IMR-90 (cell line): ENCODE measurements around the gene TP73. TPM values are rescaled to one million over a fixed set of nuclear protein-coding genes. Genes with fewer than 3 reads are reported as not detected.

ENCODE experiments used
- ATAC-seq: fragments of 200-7000 bp; cut with Tn5 transposase; 2 replicates; pipeline ENCODE4 v1.9.1; 2020; ENCODE audit warnings: low read depth, mild to moderate bottlenecking, moderate library complexity
- BruUV-seq: library from RNA; stranded (reverse); fragments of 400-500 nt; replicated peaks from 2 replicates; lab custom pipeline; 2021; lab: Mats Ljungman, UMichigan
- CTCF ChIA-PET: fragments of 300-600 bp; formaldehyde crosslinking; extraction: SDS; loops from one replicate; lab custom pipeline; 2021; ENCODE audit warnings: antibody characterized with exemption; lab: Yijun Ruan, JAX
- POLR2A ChIA-PET: fragments of 300-600 bp; sonication (Branson Sonifier 250); formaldehyde crosslinking; loops from one replicate; lab custom pipeline; 2022; ENCODE audit warnings: antibody characterized with exemption; ENCODE audit not compliant: unreplicated experiment; lab: Charles Lee
- DNase-seq: peaks from one replicate; pipeline ENCODE4 v3.0.0; 2013
- H2AFZ ChIP-seq: replicated peaks from 2 replicates; pipeline ENCODE3; 2013; ENCODE audit warnings: low read length, mild to moderate bottlenecking; ENCODE audit not compliant: poor library complexity
- H2AK5ac ChIP-seq: 2 replicates; pipeline ENCODE4 v1.6.1; 2013; ENCODE audit warnings: low read depth, low read length, inconsistent platforms
- H2AK9ac ChIP-seq: replicated peaks from 2 replicates; pipeline ENCODE3; 2013; ENCODE audit warnings: mild to moderate bottlenecking, low read depth, low read length, moderate library complexity; ENCODE audit not compliant: poor library complexity
- H2BK120ac ChIP-seq: 2 replicates; pipeline ENCODE4 v1.6.1; 2013; ENCODE audit warnings: low read depth, low read length, inconsistent platforms
- H2BK15ac ChIP-seq: 3 replicates; pipeline ENCODE4 v1.6.1; 2013; ENCODE audit warnings: low read depth, low read length, inconsistent platforms
- H2BK20ac ChIP-seq: 2 replicates; pipeline ENCODE4 v1.6.1; 2013; ENCODE audit warnings: low read depth, mild to moderate bottlenecking, inconsistent platforms, low read length, moderate library complexity
- H2BK5ac ChIP-seq: 2 replicates; pipeline ENCODE4 v1.6.1; 2013; ENCODE audit warnings: mild to moderate bottlenecking, low read depth, low read length, inconsistent platforms; ENCODE audit not compliant: poor library complexity, severe bottlenecking
- H3K14ac ChIP-seq: replicated peaks from 2 replicates; pipeline ENCODE4 v1.6.1; 2013; ENCODE audit warnings: low read depth, low read length, inconsistent platforms
- H3K18ac ChIP-seq: 2 replicates; pipeline ENCODE4 v1.6.1; 2013; ENCODE audit warnings: low read depth, low read length, control low read depth
- H3K23ac ChIP-seq: 2 replicates; pipeline ENCODE4 v1.6.1; 2013; ENCODE audit warnings: low read depth, low read length, inconsistent platforms
- H3K27ac ChIP-seq: 2 replicates; pipeline ENCODE4 v1.5.1; 2013; ENCODE audit warnings: mild to moderate bottlenecking, control low read depth, low read length; ENCODE audit not compliant: insufficient read depth
- H3K27me3 ChIP-seq: 2 replicates; pipeline ENCODE4 v1.6.1; 2013; ENCODE audit warnings: low read length; ENCODE audit not compliant: control insufficient read depth, insufficient read depth
- H3K36me3 ChIP-seq: 2 replicates; pipeline ENCODE4 v1.6.1; 2013; ENCODE audit warnings: low read length, mixed read lengths; ENCODE audit not compliant: control insufficient read depth, insufficient read depth
- H3K4ac ChIP-seq: 2 replicates; pipeline ENCODE4 v1.6.1; 2013; ENCODE audit warnings: low read depth, low read length, inconsistent platforms
- H3K4me1 ChIP-seq: 2 replicates; pipeline ENCODE4 v1.6.1; 2013; ENCODE audit warnings: low read length, mixed read lengths; ENCODE audit not compliant: control insufficient read depth, insufficient read depth
- H3K4me2 ChIP-seq: 2 replicates; pipeline ENCODE4 v1.6.1; 2013; ENCODE audit warnings: low read depth, mild to moderate bottlenecking, control low read depth, low read length, moderate library complexity
- H3K4me3 ChIP-seq: 2 replicates; pipeline ENCODE4 v1.5.1; 2013; ENCODE audit warnings: low read depth, mild to moderate bottlenecking, control low read depth, low read length, moderate library complexity; ENCODE audit not compliant: insufficient read depth
- H3K56ac ChIP-seq: 2 replicates; pipeline ENCODE4 v1.6.1; 2013; ENCODE audit warnings: low read length, inconsistent platforms; ENCODE audit not compliant: insufficient read depth; ENCODE audit errors: extremely low read depth
- H3K79me1 ChIP-seq, 2 experiments: 2 replicates each; pipeline ENCODE4 v1.6.1; 2013; ENCODE audit warnings: low read length in 2 of 2, inconsistent platforms in 1 of 2, low read depth in 1 of 2
- H3K9ac ChIP-seq: 2 replicates; pipeline ENCODE4 v1.6.1; 2013; ENCODE audit warnings: low read depth, low read length, control low read depth
- H3K9me1 ChIP-seq: 2 replicates; pipeline ENCODE4 v1.6.1; 2013; ENCODE audit warnings: low read length, inconsistent platforms; ENCODE audit not compliant: insufficient read depth
- H3K9me3 ChIP-seq: 2 replicates; pipeline ENCODE4 v1.6.1; 2013; ENCODE audit warnings: low read length; ENCODE audit not compliant: control insufficient read depth, insufficient read depth
- H4K20me1 ChIP-seq: 2 replicates; pipeline ENCODE4 v1.6.1; 2013; ENCODE audit warnings: low read length, inconsistent platforms; ENCODE audit not compliant: insufficient read depth
- H4K5ac ChIP-seq: 2 replicates; pipeline ENCODE4 v1.6.1; 2013; ENCODE audit warnings: mild to moderate bottlenecking, low read depth, low read length, control low read depth
- H4K8ac ChIP-seq, 2 experiments: 2 replicates each; pipeline ENCODE4 v1.6.1; 2013; ENCODE audit warnings: low read depth in 2 of 2, low read length in 2 of 2, control low read depth in 1 of 2, inconsistent platforms in 1 of 2
- H4K91ac ChIP-seq: 2 replicates; pipeline ENCODE4 v1.6.1; 2013; ENCODE audit warnings: low read depth, low read length, inconsistent platforms; ENCODE audit not compliant: insufficient read depth
- BHLHE40 ChIP-seq: fragments of 150-350 bp; IDR thresholded peaks from 2 replicates; pipeline ENCODE4 v1.6.1; 2016; ENCODE audit warnings: mild to moderate bottlenecking, low read depth, low read length
- CEBPB ChIP-seq: IDR thresholded peaks from 2 replicates; pipeline ENCODE4 v1.6.1; 2012; ENCODE audit warnings: low read depth, low read length, improper control_type of control experiment
- CHD1 ChIP-seq: IDR thresholded peaks from 2 replicates; pipeline ENCODE4 v1.6.1; 2012; ENCODE audit warnings: low read depth, low read length, improper control_type of control experiment
- MAFK ChIP-seq: IDR thresholded peaks from 2 replicates; pipeline ENCODE4 v1.6.1; 2012; ENCODE audit warnings: low read depth, low read length, improper control_type of control experiment
- MAZ ChIP-seq: IDR thresholded peaks from 2 replicates; pipeline ENCODE4 v1.6.1; 2012; ENCODE audit warnings: low read depth, mild to moderate bottlenecking, low read length, improper control_type of control experiment, moderate library complexity, borderline replicate concordance
- POLR2A ChIP-seq: IDR thresholded peaks from 2 replicates; pipeline ENCODE4 v1.6.1; 2012; ENCODE audit warnings: mild to moderate bottlenecking, low read depth, low read length
- RAD21 ChIP-seq: IDR thresholded peaks from 2 replicates; pipeline ENCODE4 v1.6.1; 2012; ENCODE audit warnings: low read length, improper control_type of control experiment
- SMC3 ChIP-seq: fragments of 150-350 bp; IDR thresholded peaks from 2 replicates; pipeline ENCODE4 v1.6.1; 2016; ENCODE audit warnings: low read depth, mild to moderate bottlenecking, antibody characterized with exemption, low read length, moderate library complexity
- WGBS, 2 experiments: methylation state at CpG; one replicate each; pipeline versions ENCODE4 v1.1.5 to v1.1.7; 2013; ENCODE audit warnings: missing lambda C conversion rate in 2 of 2; ENCODE audit not compliant: insufficient read length in 1 of 2; ENCODE audit errors: extremely low coverage in 2 of 2; 5-methylcytosine and 5-hydroxymethylcytosine counted together
- dilution Hi-C: fragments of 300-500 bp; cut with HindIII; formaldehyde crosslinking; loops from one replicate; pipeline ENCODE4 v1.14.3; 2018; ENCODE audit warnings: low sequenced_read_pairs; ENCODE audit not compliant: unreplicated experiment
- in situ Hi-C: fragments of 300-500 bp; cut with MboI; formaldehyde crosslinking; loops from 3 replicates; pipeline ENCODE4 v1.14.3; 2019; ENCODE audit warnings: low sequenced_read_pairs, inconsistent platforms, mixed read lengths
- intact Hi-C: fragments of 100-400 bp; cut with micrococcal nuclease; formaldehyde crosslinking; loops from 2 replicates; pipeline ENCODE4 v1.10.0; 2022
- polyA plus RNA-seq, 3 experiments: library from polyadenylated mRNA; depleted of rRNA; stranded (reverse); fragments of >200 nt; gene quantifications; 2 replicates each; pipeline ENCODE4 v1.2.3, GENCODE V29; 2012; ENCODE audit warnings: low replicate concordance in 1 of 3
- total RNA-seq: library from RNA; depleted of rRNA; stranded (reverse); fragments of >200 nt; gene quantifications from 2 replicates; pipeline ENCODE4 v1.2.3, GENCODE V29; 2012
- TF ChIP-seq, protein P1 (sequence below): fragments of 150-350 bp; IDR thresholded peaks from 2 replicates; pipeline ENCODE4 v1.6.1; 2016; ENCODE audit warnings: low read depth, mild to moderate bottlenecking, low read length, moderate library complexity, borderline replicate concordance
- TF ChIP-seq, protein P2 (sequence below): fragments of 150-350 bp; IDR thresholded peaks from 2 replicates; pipeline ENCODE4 v1.6.1; 2017; ENCODE audit warnings: mild to moderate bottlenecking, antibody characterized with exemption, low read length, low read depth

The TP73 gene
- total and polyA plus RNA-seq, 2 of the 4 experiments (the other 2 are of a cell fraction) = not detected

DNA sequence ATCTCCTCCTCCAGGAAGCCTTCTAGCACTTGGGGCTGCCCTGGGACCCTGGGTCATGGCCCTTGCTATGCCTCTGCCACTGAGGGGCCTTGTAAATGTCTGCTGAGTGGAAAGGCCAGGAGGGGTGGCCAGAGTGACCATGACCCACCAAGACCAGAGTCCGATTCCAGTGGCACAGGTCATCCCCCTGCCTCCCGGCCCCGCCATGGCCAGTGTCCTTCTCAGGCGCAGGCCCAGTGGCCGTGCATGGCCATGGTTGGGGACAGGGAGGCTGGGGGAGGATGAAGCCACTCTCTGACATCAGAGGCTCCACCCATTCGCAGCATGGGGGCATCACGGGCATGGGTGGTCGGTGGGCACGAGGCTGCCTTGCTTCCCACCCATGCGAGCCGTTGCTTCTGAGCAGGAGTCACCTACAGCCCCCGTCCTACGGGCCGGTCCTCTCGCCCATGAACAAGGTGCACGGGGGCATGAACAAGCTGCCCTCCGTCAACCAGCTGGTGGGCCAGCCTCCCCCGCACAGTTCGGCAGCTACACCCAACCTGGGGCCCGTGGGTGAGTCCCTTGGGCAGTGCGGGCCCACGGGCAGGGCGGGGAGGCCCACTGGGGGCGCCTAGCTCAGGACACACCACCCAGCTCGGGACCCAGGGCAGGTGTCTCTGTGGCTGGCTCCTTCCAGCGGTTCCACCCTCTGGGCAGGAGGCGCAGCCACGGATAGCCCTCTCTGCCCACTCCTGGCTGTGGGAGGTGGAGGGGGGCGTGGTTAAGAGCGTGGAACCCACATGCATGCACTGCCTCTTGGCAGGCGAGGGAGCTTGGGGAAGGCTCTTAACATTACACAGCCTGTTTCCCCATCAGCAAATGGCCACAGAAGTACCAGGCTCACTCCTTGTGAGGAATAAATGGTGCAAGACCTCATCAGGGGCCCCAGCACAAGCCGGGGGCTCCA is 77.6 kb downstream of the TP73 start:
- no peaks in the 10 kb centered on the region for H3K9me3 ChIP-seq
- 82% methylated on average over 7 of the region's 32 CpGs; no CpG with 5 or more reads in 1 of the 2 experiments for WGBS, 2 experiments
- H3K4ac ChIP-seq = no peak overlapping the region
- in situ Hi-C loops = no loop called here
- no peaks in the 10 kb centered on the region for H4K20me1 ChIP-seq
- H4K5ac ChIP-seq = no peak overlapping the region
- no peak for DNase-seq
- no peak overlapping the region for H2AK5ac ChIP-seq
- BruUV-seq = no TSS peak
- H2AK9ac ChIP-seq = no peak overlapping the region
- H3K4me2 ChIP-seq = no peak overlapping the region
- H2BK120ac ChIP-seq = no peak overlapping the region
- no peaks in the 10 kb centered on the region for H3K4me1 ChIP-seq
- no peaks in the 10 kb centered on the region for H3K79me1 ChIP-seq
- no peak overlapping the region for H2BK20ac ChIP-seq
- H4K91ac ChIP-seq = no peak overlapping the region
- no peak overlapping the region for H3K56ac ChIP-seq
- no peak overlapping the region for H3K9ac ChIP-seq
- H3K23ac ChIP-seq = no peak overlapping the region
- TF ChIP-seq MAFK (no peak), CEBPB (no peak), RAD21 (no peak), BHLHE40 (no peak), POLR2A (no peak), SMC3 (no peak), MAZ (no peak), CHD1 (no peak)
- TF ChIP-seq, protein P1, sequence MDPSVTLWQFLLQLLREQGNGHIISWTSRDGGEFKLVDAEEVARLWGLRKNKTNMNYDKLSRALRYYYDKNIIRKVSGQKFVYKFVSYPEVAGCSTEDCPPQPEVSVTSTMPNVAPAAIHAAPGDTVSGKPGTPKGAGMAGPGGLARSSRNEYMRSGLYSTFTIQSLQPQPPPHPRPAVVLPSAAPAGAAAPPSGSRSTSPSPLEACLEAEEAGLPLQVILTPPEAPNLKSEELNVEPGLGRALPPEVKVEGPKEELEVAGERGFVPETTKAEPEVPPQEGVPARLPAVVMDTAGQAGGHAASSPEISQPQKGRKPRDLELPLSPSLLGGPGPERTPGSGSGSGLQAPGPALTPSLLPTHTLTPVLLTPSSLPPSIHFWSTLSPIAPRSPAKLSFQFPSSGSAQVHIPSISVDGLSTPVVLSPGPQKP = no peak
- TF ChIP-seq, protein P2, sequence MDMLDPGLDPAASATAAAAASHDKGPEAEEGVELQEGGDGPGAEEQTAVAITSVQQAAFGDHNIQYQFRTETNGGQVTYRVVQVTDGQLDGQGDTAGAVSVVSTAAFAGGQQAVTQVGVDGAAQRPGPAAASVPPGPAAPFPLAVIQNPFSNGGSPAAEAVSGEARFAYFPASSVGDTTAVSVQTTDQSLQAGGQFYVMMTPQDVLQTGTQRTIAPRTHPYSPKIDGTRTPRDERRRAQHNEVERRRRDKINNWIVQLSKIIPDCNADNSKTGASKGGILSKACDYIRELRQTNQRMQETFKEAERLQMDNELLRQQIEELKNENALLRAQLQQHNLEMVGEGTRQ = no peak
- no peak overlapping the region for H2AFZ ChIP-seq
- dilution Hi-C loops = no loop called here
- POLR2A ChIA-PET = no interaction called here
- H2BK15ac ChIP-seq = no peak overlapping the region
- H3K18ac ChIP-seq = no peak overlapping the region
- no peak overlapping the region for H2BK5ac ChIP-seq
- no peaks in the 10 kb centered on the region; the same call in 1 of the 2 replicates for H3K27me3 ChIP-seq
- H3K4me3 ChIP-seq = no peak overlapping the region
- H3K27ac ChIP-seq = no peak overlapping the region
- intact Hi-C loops = loop anchor here (10.0 kb wide), 2 partner anchors 165 to 235 kb away; no protein-coding TSS in a partner anchor
- no peak for ATAC-seq
- CTCF ChIA-PET = no interaction called here
- no peaks in the 10 kb centered on the region for H3K9me1 ChIP-seq
- no peak overlapping the region for H3K14ac ChIP-seq
- no peak overlapping the region for H4K8ac ChIP-seq
- H3K36me3 ChIP-seq = no peaks in the 10 kb centered on the region
